HepG2 (cell line): Measurements from ENCODE around the gene SNAI3. TPM values are rescaled to one million over a fixed set of nuclear protein-coding genes. Genes with fewer than 3 reads are reported as not detected.

Experiments
- AGO2 ChIP-seq: fragments of 200-400 bp; formaldehyde crosslinking; optimal IDR thresholded peaks from 2 replicates; pipeline ENCODE3; 2017; ENCODE audit warnings: mild to moderate bottlenecking, low read depth, low read length, moderate library complexity
- CHD2 ChIP-seq: IDR thresholded peaks from 2 replicates; pipeline ENCODE4 v1.6.1; 2011; ENCODE audit warnings: low read depth, low read length, improper control_type of control experiment
- DNMT1 ChIP-seq: sonication (generic); formaldehyde crosslinking; IDR thresholded peaks from 2 replicates; pipeline ENCODE4 v1.5.1; 2020; ENCODE audit warnings: mild to moderate bottlenecking, missing genetic modification reagents
- DR1 ChIP-seq: sonication (generic); formaldehyde crosslinking; IDR thresholded peaks from 2 replicates; pipeline ENCODE4 v1.8.0; 2021; ENCODE audit warnings: mild to moderate bottlenecking, missing genetic modification reagents, inconsistent platforms
- GLI4 ChIP-seq: sonication (generic); formaldehyde crosslinking; IDR thresholded peaks from 2 replicates; pipeline ENCODE4 v1.5.1; 2020; ENCODE audit warnings: missing genetic modification reagents, mild to moderate bottlenecking, moderate library complexity, borderline replicate concordance
- HOXD1 ChIP-seq: sonication (generic); formaldehyde crosslinking; IDR thresholded peaks from 2 replicates; pipeline ENCODE4 v1.5.0; 2020; ENCODE audit warnings: missing genetic modification reagents
- MEF2D ChIP-seq: sonication (generic); formaldehyde crosslinking; IDR thresholded peaks from 2 replicates; pipeline ENCODE4 v1.5.1; 2020; ENCODE audit warnings: mild to moderate bottlenecking, missing genetic modification reagents
- MTA3 ChIP-seq: sonication (generic); formaldehyde crosslinking; IDR thresholded peaks from 2 replicates; pipeline ENCODE4 v1.4.0; 2020; ENCODE audit warnings: missing genetic modification reagents
- NBN ChIP-seq: fragments of 450-650 bp; conservative IDR thresholded peaks from 2 replicates; pipeline ENCODE4 v1.6.1; 2017
- NCOA2 ChIP-seq: sonication (generic); formaldehyde crosslinking; IDR thresholded peaks from 2 replicates; pipeline ENCODE4 v1.8.0; 2022; ENCODE audit warnings: inconsistent platforms
- NFKBIZ ChIP-seq: IDR thresholded peaks from 2 replicates; pipeline ENCODE4 v1.6.1; 2018; ENCODE audit warnings: missing genetic modification reagents, missing compliant biosample characterization
- PHF5A ChIP-seq: IDR thresholded peaks from one replicate; pipeline ENCODE4 v1.6.1; 2018; ENCODE audit warnings: low read depth, missing genetic modification reagents; ENCODE audit not compliant: unreplicated experiment
- SMAD9 ChIP-seq: sonication (generic); formaldehyde crosslinking; IDR thresholded peaks from 2 replicates; pipeline ENCODE4 v1.5.1; 2020; ENCODE audit warnings: mild to moderate bottlenecking, missing genetic modification reagents
- THAP11 ChIP-seq: IDR thresholded peaks from 2 replicates; pipeline ENCODE4 v1.6.1; 2016; ENCODE audit warnings: missing biosample characterization, missing genetic modification reagents
- U2AF2 ChIP-seq: fragments of 200-400 bp; formaldehyde crosslinking; IDR thresholded peaks from 2 replicates; pipeline ENCODE4 v1.6.1; 2017; ENCODE audit warnings: low read depth, mild to moderate bottlenecking, low read length
- YEATS2 ChIP-seq: sonication (generic); formaldehyde crosslinking; IDR thresholded peaks from 2 replicates; pipeline ENCODE4 v1.4.0; 2020; ENCODE audit warnings: missing genetic modification reagents, borderline replicate concordance
- ZNF501 ChIP-seq: sonication (generic); formaldehyde crosslinking; IDR thresholded peaks from 2 replicates; pipeline ENCODE4 v1.5.1; 2020; ENCODE audit warnings: mild to moderate bottlenecking, moderate library complexity, missing genetic modification reagents
- ZNF563 ChIP-seq: sonication (generic); formaldehyde crosslinking; IDR thresholded peaks from 2 replicates; pipeline ENCODE4 v1.8.0; 2022; ENCODE audit warnings: mild to moderate bottlenecking, moderate library complexity, missing genetic modification reagents
- ZNF616 ChIP-seq: sonication (generic); formaldehyde crosslinking; IDR thresholded peaks from 2 replicates; pipeline ENCODE4 v1.5.0; 2020; ENCODE audit warnings: low read depth, mild to moderate bottlenecking, missing genetic modification reagents
- polyA plus RNA-seq, 8 experiments: library from polyadenylated mRNA; depleted of rRNA in 3 of 8; stranded (reverse) in 7 of 8; unstranded in 1 of 8; fragments of >200 nt; fragmentation: Illumina TruSeq in 4 of 8; extraction: Trizol in 4 of 8; gene quantifications; 2 replicates each; pipeline versions ENCODE4 v1.2.1 to v1.2.3, GENCODE V29; 2011 to 2016; ENCODE audit warnings: low read depth in 4 of 8, missing spikeins in 1 of 8, mixed read lengths in 1 of 8; ENCODE audit not compliant: insufficient read depth in 1 of 8
- total RNA-seq, 5 experiments: library from RNA; depleted of rRNA; stranded (reverse); fragments of >200 nt; fragmentation: Illumina TruSeq; extraction: Trizol; gene quantifications; 2 replicates each; pipeline ENCODE4 v1.2.3, GENCODE V29; 2016; ENCODE audit warnings: low read depth in 1 of 5
- TF ChIP-seq, protein P1 (sequence below): sonication (generic); formaldehyde crosslinking; IDR thresholded peaks from 2 replicates; pipeline ENCODE4 v1.4.0; 2020; ENCODE audit warnings: missing genetic modification reagents
- TF ChIP-seq, protein P2 (sequence below): sonication (generic); formaldehyde crosslinking; IDR thresholded peaks from 2 replicates; pipeline ENCODE4; 2020; ENCODE audit warnings: missing genetic modification reagents, mild to moderate bottlenecking, borderline replicate concordance
- TF ChIP-seq, protein P3 (sequence below): sonication (generic); formaldehyde crosslinking; IDR thresholded peaks from 2 replicates; pipeline ENCODE4 v1.4.0; 2020; ENCODE audit warnings: mild to moderate bottlenecking, missing genetic modification reagents
- TF ChIP-seq, protein P4 (sequence below): sonication (generic); formaldehyde crosslinking; IDR thresholded peaks from 2 replicates; pipeline ENCODE4 v1.4.0; 2020; ENCODE audit warnings: mild to moderate bottlenecking, low read depth, missing genetic modification reagents

Gene SNAI3
- total and polyA plus RNA-seq, 2 of the 13 experiments (the other 11 are each of a cell fraction or from before 2014, with no cell fraction given) = 0.09 to 0.18 TPM

DNA sequence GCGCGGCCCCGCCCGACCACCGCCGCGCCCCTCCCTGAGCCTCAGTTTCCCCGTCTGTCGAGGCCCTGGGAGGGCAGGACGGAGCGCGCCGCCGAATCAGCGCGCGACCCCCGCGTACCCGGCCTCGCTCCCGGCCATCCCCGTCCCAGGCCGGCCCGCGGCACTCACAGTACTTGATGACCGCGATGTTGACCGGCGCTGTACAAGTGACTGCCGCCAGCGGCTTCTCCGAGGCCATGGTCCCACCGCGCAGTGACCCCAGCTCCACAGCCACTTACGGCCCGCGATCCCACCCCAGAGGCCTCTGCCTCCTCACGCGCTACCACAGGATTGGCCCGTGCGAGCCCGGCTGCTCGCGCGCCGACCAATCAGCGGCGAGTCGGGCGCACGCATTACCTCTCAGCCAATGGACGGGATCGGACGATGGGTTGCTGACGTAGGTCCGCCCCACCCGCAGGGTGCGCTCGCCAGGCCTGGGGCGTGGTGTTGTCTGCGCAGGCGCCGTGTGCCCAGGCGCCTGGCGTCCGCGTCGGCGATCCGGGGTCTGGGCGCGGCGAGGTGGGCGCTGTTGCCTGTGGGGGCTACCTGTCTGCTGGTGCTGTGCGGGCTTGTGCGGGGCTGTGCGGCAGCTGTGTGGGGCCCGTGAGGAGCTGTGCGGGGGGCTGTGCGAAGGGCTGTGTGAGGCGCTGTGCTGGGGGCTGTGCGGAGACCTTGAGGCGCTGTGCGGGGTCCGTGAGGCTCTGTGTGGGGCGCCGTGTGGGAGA lies 23.3 kb downstream of the SNAI3 start, which contains the start of gene MVD (continued):
- TF ChIP-seq CHD2 (peak; percentile 48; the same call in 1 of the 2 replicates), HOXD1 (CRISPR knock-in tag) (no peak), NCOA2 (CRISPR knock-in tag) (no peak; the same call in 1 of the 2 replicates), DR1 (CRISPR knock-in tag) (peak; percentile 98), MTA3 (CRISPR knock-in tag) (no peak), AGO2 (peak; percentile 85), YEATS2 (CRISPR knock-in tag) (peak; percentile 82), ZNF616 (CRISPR knock-in tag) (peak; percentile 30), MEF2D (CRISPR knock-in tag) (0 out of 2 replicates have a peak, but pooled peaks have one; percentile 40), SMAD9 (0 out of 2 replicates have a peak, but pooled peaks have one; percentile 72), NFKBIZ (CRISPR knock-in tag) (no peak; the same call in 1 of the 2 replicates), ZNF563 (CRISPR knock-in tag) (peak; percentile 96), THAP11 (CRISPR knock-in tag) (peak; percentile 85), U2AF2 (no peak), PHF5A (CRISPR knock-in tag) (peak; percentile 87), GLI4 (CRISPR knock-in tag) (peak; percentile 76; the same call in 1 of the 2 replicates), DNMT1 (CRISPR knock-in tag) (no peak; the same call in none of the 2 replicates), NBN (no peak), ZNF501 (CRISPR knock-in tag) (peak; percentile 91)
- TF ChIP-seq, protein P1, sequence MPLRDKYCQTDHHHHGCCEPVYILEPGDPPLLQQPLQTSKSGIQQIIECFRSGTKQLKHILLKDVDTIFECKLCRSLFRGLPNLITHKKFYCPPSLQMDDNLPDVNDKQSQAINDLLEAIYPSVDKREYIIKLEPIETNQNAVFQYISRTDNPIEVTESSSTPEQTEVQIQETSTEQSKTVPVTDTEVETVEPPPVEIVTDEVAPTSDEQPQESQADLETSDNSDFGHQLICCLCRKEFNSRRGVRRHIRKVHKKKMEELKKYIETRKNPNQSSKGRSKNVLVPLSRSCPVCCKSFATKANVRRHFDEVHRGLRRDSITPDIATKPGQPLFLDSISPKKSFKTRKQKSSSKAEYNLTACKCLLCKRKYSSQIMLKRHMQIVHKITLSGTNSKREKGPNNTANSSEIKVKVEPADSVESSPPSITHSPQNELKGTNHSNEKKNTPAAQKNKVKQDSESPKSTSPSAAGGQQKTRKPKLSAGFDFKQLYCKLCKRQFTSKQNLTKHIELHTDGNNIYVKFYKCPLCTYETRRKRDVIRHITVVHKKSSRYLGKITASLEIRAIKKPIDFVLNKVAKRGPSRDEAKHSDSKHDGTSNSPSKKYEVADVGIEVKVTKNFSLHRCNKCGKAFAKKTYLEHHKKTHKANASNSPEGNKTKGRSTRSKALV (CRISPR knock-in tag) = peak; percentile 50; the same call in 1 of the 2 replicates
- TF ChIP-seq, protein P2, sequence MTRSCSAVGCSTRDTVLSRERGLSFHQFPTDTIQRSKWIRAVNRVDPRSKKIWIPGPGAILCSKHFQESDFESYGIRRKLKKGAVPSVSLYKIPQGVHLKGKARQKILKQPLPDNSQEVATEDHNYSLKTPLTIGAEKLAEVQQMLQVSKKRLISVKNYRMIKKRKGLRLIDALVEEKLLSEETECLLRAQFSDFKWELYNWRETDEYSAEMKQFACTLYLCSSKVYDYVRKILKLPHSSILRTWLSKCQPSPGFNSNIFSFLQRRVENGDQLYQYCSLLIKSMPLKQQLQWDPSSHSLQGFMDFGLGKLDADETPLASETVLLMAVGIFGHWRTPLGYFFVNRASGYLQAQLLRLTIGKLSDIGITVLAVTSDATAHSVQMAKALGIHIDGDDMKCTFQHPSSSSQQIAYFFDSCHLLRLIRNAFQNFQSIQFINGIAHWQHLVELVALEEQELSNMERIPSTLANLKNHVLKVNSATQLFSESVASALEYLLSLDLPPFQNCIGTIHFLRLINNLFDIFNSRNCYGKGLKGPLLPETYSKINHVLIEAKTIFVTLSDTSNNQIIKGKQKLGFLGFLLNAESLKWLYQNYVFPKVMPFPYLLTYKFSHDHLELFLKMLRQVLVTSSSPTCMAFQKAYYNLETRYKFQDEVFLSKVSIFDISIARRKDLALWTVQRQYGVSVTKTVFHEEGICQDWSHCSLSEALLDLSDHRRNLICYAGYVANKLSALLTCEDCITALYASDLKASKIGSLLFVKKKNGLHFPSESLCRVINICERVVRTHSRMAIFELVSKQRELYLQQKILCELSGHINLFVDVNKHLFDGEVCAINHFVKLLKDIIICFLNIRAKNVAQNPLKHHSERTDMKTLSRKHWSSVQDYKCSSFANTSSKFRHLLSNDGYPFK (CRISPR knock-in tag) = peak; percentile 66
- TF ChIP-seq, protein P3, sequence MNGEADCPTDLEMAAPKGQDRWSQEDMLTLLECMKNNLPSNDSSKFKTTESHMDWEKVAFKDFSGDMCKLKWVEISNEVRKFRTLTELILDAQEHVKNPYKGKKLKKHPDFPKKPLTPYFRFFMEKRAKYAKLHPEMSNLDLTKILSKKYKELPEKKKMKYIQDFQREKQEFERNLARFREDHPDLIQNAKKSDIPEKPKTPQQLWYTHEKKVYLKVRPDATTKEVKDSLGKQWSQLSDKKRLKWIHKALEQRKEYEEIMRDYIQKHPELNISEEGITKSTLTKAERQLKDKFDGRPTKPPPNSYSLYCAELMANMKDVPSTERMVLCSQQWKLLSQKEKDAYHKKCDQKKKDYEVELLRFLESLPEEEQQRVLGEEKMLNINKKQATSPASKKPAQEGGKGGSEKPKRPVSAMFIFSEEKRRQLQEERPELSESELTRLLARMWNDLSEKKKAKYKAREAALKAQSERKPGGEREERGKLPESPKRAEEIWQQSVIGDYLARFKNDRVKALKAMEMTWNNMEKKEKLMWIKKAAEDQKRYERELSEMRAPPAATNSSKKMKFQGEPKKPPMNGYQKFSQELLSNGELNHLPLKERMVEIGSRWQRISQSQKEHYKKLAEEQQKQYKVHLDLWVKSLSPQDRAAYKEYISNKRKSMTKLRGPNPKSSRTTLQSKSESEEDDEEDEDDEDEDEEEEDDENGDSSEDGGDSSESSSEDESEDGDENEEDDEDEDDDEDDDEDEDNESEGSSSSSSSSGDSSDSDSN (CRISPR knock-in tag) = peak; percentile 85
- TF ChIP-seq, protein P4, sequence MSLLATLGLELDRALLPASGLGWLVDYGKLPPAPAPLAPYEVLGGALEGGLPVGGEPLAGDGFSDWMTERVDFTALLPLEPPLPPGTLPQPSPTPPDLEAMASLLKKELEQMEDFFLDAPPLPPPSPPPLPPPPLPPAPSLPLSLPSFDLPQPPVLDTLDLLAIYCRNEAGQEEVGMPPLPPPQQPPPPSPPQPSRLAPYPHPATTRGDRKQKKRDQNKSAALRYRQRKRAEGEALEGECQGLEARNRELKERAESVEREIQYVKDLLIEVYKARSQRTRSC (CRISPR knock-in tag) = peak; percentile 84; the same call in 1 of the 2 replicates
